CD4-positive, alpha-beta T cell treated with Interleukin-6 at 100 ng/mL for 8 hours (primary cell): ENCODE results near the gene NCKAP5.

Experiments used
- DNase-seq: peaks from one replicate; pipeline ENCODE4 v3.0.0-alpha.2; 2020; ENCODE audit warnings: mixed read lengths, low spot score

NCKAP5 gene

DNA sequence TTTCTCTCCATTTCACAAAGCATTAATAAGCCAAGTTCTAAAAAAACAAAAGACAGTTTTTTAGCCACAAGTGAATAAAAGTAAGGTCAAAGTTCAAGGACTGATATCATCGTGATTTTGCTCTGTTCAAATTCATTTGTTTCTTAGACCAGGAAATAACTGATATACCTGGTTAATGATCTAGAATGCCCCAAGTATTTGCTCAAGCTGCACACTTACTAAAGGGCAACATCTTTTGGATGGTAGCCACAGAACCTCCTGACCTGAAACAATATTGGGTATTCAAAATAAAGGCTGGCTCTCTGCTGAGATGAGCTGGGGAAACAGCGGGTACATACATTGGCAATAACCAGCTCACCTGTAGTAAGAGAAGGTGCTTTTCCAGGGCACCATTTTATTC is 583.5 kb downstream of the NCKAP5 start:
- no peak for DNase-seq

DNA sequence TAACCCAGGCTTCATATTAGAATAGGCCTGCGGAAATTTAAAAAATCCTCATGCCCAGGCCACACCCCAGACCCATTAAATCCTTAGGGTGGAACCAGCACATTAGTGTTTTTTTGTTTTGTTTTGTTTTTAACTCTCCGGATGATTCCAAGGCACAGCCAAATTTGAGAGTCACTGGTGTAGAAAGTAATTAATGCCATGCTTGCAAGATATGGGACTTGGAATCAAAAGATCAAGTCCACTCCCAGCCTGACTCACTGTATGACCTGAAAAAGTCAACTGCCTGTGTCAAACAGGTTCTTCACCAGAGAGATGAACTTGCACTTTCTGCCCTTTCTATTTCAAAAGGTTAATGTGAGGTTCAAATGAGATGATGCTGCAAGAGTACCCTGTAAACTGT is 588.0 kb downstream of the NCKAP5 start:
- no peak for DNase-seq

GRCh38 chr2:132979339-132980093 is 588.7 kb downstream of the NCKAP5 start:
- DNase-seq = no peak

- no peak for DNase-seq
These were observed 589.4 kb downstream of the NCKAP5 start for GRCh38 chr2:132978840-132979239.

GRCh38 chr2:132977812-132978529 is 590.3 kb downstream of the NCKAP5 start:
- DNase-seq = no peak

DNA sequence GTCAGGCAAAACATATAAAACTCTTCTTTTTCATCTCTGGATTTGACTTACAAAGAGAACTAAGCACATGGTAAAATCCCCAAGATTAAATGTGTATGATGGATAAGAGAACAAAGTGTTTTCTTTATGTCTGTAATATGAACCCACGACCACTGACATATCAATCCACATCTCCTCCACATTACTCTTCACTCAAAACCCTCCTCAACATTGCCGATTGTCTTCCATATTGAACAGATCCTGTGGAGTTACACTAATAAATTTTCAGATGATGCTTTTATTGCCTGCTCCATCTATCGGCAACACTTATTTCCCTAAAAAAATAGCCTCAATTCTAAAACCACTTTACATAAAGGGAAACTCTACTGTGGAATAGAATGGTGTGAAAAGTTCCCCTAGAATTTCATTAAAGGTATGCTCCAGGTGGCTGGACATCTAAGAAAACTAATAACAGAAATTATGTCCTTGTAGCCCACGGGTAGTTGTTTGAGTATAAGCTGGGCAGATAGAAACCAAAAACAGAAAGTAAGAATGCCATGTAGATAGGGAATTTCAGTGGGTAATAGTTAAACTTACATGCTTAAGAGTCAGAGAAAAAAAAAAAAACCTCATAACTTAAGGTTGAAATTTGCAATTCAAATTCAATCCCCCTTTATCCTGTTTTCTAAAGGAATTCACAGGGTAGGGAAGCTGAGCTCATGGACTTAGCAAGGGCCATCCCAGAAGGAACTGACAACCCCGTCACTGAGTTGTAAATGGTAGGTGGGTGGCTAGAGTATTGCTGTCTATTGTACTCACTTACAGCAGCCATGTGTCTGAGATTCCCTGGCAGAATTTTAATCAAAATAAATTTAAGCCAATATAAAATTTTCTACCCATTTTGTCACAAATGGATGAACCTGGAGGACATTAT is 592.8 kb downstream of the NCKAP5 start:
- DNase-seq = no peak

- no peak for DNase-seq
These were observed 593.7 kb downstream of the NCKAP5 start for GRCh38 chr2:132974467-132975095.

DNA sequence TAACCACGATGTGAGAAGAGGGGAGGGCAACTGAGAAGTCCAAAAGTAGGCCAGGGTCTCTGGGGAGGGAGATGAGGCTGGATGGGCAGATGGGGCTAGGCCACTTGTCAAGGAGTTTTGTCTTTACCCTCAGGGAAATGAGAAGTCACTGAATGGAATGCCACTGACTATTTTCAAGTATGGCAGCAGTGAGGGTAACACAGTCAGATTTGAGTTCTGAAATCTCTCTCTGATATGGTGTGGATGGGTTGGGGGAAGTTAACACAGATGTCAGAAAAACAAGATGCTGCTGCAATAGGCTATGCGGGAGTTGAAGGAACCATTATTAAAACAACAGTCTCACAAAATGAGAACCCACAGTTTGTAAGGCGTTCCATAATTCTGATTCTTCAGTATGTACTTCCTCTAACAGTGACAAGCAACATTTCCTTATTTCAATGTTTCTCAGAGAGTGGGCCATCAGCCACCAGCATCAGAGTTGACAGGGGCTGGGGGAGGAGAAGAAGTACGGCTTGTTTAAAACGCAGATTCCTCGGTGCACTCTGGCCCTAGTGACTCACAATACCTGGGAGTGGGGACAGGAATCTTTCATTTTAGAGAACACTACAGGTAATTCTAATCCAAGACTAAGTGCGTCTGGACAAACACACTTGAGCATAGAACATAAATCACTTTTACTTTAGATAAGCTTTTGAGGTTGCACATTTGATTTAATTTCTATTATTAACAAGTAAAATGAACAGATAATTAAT is 596.8 kb downstream of the NCKAP5 start:
- no peak for DNase-seq

GRCh38 chr2:132969371-132969985 is 598.8 kb downstream of the NCKAP5 start:
- DNase-seq = no peak

DNA sequence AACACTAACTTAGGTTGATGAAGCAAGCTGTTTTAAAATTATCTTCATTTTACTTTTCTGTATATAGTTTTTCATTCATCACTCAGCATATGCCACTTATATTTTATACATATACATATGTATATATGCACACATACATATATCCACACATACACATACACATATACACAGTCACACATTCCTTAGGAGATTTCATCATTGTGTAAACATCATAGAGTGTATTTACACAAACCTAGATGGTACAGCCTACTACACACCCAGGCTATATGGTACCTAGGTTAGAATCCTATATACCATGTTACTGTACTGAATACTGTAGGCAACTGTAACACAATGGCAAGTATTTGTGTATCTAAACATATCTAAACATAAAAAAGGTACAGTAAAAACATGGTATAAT is 602.8 kb downstream of the NCKAP5 start:
- no peak for DNase-seq

DNA sequence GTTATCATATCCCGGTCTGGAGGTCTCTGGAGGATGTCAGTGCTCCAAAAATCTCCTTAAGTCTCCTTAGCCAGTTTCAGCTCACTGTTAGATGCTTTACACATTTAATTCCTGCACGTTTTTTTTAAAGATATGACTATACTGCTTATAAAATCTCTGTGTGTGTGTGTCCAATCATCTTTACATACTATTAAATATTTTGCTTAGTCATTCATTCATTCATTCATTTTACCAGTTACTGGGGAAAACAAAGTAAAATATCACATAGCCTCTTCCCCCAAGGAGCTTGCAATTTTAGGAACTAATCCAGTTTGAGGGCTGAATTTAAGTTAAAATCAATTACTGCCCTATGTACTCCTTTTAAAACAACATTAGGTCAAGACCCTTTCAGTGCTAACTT is 605.1 kb downstream of the NCKAP5 start:
- DNase-seq = no peak

DNA sequence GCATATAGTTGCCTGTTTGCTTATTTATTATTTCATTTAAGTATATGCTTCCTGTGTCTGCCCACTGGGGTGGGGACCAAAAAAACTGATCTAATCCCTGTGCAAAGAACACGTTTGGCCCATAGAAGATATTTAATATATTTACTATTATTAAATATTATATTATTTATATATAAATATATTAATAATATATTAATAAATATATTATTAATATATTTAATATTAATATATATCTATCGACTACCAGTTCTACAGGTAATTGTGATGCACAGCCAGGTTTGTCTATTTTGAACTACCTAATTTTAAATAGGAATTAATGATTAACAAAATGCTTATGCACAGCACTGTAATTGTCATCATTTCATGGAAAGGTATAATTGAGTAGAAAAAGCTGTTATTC is 609.4 kb downstream of the NCKAP5 start:
- no peak for DNase-seq

DNA sequence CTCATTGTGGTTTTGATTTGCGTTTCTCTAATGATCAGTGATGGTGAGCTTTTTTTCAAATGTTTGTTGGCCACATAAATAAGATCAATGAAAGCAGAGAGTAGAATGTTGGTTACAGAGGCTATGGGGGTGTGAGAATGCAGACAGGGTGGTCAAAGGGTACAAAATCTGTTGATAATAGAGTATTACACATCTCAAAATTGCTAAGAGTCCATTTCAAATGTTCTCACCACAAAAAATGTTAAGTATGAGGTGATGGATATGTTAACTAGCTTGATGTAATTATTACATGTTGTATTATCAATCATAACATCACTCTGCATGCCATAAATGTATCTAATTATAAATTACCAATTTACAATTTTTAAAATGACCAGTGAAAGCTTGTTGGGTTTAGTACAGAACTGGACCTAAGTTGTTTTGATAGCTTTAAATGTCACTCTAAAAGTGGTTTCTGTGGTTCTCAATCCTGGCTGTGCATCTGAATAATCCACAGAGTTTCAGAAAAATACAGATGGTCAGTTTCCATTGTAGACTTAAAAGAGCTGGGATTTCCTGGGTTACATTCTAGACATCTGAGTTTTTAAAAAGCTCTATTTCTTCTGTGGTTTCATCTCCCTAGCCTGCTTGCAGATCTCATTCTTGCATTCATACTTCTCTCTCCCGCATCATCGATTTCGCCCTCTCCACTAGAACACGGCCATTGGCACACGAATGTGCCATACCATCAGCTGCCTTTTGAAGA is 612.2 kb downstream of the NCKAP5 start:
- DNase-seq = no peak

- no peak for DNase-seq
These were observed 614.5 kb downstream of the NCKAP5 start for GRCh38 chr2:132953771-132954170.

DNA sequence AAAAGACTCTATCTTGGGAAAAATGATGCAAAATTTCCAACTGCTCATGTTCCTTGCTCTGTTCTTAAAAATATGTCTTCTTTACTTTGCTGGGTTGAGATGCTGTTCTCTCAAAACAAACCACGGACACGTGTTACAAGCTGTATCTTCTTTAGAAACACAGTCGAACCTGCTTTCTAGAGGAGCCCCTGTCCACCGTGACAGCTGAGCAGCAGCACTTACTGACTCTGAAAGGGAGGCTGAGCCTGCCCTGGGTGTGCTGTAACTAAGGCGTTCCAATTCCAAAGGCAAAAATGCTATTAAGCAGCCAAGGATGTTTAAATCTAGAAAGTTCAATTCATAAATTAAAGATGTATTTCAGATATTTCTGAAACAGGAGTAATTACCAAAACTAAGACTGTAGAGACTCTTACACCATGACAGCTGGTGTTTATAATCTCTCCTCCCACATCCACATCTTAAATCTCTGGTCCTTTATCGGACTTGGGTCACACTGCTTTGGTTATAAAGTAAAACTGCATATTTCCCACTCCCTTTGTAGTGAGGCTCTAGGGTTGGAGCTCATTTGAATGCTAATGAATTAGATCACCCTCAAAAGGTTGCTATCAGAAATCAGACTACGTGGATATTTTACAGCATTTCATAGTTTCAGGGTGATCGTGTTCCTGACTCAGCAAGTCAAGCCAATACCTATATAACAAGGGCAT is 617.1 kb downstream of the NCKAP5 start:
- DNase-seq = no peak

- no peak for DNase-seq
These were observed 619.2 kb downstream of the NCKAP5 start for GRCh38 chr2:132949108-132949507.

- no peak for DNase-seq
These were observed 620.1 kb downstream of the NCKAP5 start for GRCh38 chr2:132948211-132948610.

DNA sequence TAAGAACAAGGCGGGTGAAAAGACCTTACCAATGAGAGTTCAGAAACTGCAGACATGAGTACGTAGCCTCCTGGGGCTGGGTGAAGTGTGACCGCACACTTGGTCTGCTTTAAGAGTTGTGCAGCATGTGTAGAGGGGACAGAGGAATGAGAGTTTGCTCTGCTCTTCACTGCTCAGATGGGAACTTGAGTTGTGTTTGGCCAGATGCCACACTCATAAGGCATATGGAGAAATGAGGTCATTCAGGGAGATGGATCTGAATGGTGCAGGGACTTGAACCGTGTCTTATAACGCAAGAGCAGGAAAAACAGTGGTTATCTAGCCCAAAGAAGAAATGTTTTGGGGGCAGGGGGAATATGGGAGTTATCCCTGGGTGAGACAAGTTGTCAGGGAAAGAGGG is 624.4 kb downstream of the NCKAP5 start:
- no peak for DNase-seq

DNA sequence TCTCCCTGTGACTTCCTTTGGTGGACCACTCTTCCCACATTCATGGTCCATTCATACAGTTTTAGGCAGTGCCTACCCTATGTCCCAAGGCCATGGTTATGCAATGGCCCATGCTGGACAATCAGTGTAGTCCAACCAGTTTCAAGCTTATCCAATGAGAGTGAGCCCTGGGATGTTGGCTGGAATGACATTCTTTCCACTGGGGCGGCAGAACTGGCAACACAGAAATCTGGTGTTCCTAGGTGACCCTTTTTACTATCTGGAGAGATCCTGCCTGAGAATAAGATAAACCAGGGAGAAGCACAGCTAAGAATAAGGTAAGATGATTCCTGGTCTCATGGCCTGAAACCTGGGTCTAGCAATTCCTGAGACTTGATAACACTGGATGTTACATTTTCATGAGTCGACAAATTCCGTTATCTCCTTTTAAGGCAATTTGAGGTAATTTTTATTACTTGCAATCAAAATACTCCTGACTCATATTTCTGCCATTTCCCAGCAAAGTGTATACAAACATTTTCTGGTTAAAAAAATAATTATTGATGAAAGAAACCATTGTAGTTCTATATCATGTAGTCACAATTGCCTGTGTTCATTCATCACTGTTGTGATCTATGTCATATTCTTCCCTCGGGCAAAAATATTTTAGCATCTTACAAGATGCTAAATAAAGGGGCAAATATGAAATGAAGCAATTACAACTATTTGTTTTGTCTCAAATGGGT is 626.8 kb downstream of the NCKAP5 start:
- DNase-seq = no peak
